Body of pancreas (tissue), 4 donors: ENCODE results near the gene FAM234A. TPM values are rescaled to one million over a fixed set of nuclear protein-coding genes. Genes with fewer than 3 reads are reported as not detected.

Source experiments
- ATAC-seq: fragments of 150-250 bp; one replicate; pipeline ENCODE4 v1.9.1; 2016
- DNase-seq, 4 donors: peaks; one replicate each; pipeline ENCODE4 v3.0.0-alpha.2; 2019
- H3K27ac ChIP-seq, 4 donors: fragments of 200-600 bp; sonication (generic); 1 replicate in 3 of 4; 2 replicates in 1 of 4; pipeline versions ENCODE4 v1.5.1 to v1.6.1; 2016 to 2019; ENCODE audit warnings: mild to moderate bottlenecking in 1 of 4, mixed read lengths in 1 of 4, moderate library complexity in 1 of 4
- H3K27me3 ChIP-seq, 2 donors: fragments of 200-600 bp; sonication (generic); one replicate each; pipeline ENCODE4 v1.6.0; 2016; ENCODE audit warnings: mild to moderate bottlenecking in 1 of 2
- H3K36me3 ChIP-seq, 2 donors: fragments of 200-600 bp; sonication (generic); replicated peaks in 1 of 2; 2 replicates each; pipeline ENCODE4 v1.5.1; 2016; ENCODE audit warnings: low read depth in 2 of 2; ENCODE audit not compliant: insufficient read depth in 1 of 2
- H3K4me1 ChIP-seq: fragments of 200-600 bp; sonication (generic); one replicate; pipeline ENCODE4 v1.6.0; 2016
- H3K4me3 ChIP-seq, 2 donors: fragments of 200-600 bp; sonication (generic); 1 replicate in 1 of 2; 2 replicates in 1 of 2; pipeline ENCODE4 v1.5.1; 2016 to 2019
- H3K9me3 ChIP-seq, 3 donors: fragments of 200-600 bp; sonication (generic); 1 replicate in 2 of 3; 2 replicates in 1 of 3; pipeline ENCODE4 v1.5.1; 2016
- CTCF ChIP-seq, 7 experiments: fragments of 450-650 bp in 4 of 7; fragments of 200-600 bp in 3 of 7; sonication (generic) in 3 of 7; IDR thresholded peaks; one replicate each; pipeline ENCODE4 v1.5.1; 2016 to 2019; ENCODE audit warnings: antibody characterized with exemption in 7 of 7
- POLR2A ChIP-seq, 3 donors: fragments of 450-650 bp; IDR thresholded peaks; one replicate each; pipeline ENCODE4 v1.6.1; 2016; ENCODE audit warnings: antibody characterized with exemption in 3 of 3, mild to moderate bottlenecking in 2 of 3
- WGBS, 2 donors: methylation state at CpG; one replicate each; pipeline ENCODE4 v1.1.5; 2017; 5-methylcytosine and 5-hydroxymethylcytosine counted together
- intact Hi-C: fragments of 100-400 bp; cut with DNase I; formaldehyde crosslinking; loops from one replicate; pipeline ENCODE4 v1.15.1; 2023
- total RNA-seq, 2 donors: library from RNA; depleted of rRNA; stranded (reverse); fragments of >200 nt; gene quantifications; one replicate each; pipeline ENCODE4 v1.1.0, GENCODE V29; 2016

The FAM234A gene
- total RNA-seq, 2 donors from 2014 or later, result 44.2 to 50.8 TPM

DNA sequence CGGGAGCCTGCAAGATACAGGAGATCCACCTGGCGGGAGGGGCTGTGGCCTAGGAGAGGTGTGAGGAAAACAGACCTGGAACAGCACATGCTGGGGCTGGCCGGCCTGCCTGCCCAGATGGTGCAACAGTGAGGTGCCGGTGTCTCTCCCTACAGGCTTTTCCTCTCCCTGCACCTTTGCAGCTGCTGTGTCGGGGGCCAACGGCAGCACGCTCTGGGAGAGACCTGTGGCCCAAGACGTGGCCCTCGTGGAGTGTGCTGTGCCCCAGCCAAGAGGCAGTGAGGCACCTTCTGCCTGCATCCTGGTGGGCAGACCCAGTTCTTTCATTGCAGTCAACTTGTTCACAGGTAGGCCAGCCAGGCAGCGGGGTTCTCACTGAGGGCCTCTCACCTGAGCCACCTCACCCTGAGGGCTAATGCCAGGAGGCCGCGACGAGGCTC, 25.2 kb downstream of the FAM234A start:
- Histone ChIP-seq H3K27me3 (no peaks in the 10 kb centered on the region), H3K4me1 (peaks cover 9% of the 10 kb centered on the region), H3K27ac (no peak overlapping the region), H3K9me3 (no peaks in the 10 kb centered on the region), H3K36me3 (peaks cover 6 to 12% of the 10 kb centered on the region in 2 donors), H3K4me3 (no peak overlapping the region)
- ATAC-seq (no peak), DNase-seq (no peak)
- TF ChIP-seq POLR2A (IDR thresholded peaks at IDR 0.05) (no peak), CTCF (IDR thresholded peaks at IDR 0.05) (no peak)
- 58 to 95% methylated on average over 2 to 13 of the region's 13 CpGs for WGBS, 2 donors
- intact Hi-C loops, result no loop called here

DNA sequence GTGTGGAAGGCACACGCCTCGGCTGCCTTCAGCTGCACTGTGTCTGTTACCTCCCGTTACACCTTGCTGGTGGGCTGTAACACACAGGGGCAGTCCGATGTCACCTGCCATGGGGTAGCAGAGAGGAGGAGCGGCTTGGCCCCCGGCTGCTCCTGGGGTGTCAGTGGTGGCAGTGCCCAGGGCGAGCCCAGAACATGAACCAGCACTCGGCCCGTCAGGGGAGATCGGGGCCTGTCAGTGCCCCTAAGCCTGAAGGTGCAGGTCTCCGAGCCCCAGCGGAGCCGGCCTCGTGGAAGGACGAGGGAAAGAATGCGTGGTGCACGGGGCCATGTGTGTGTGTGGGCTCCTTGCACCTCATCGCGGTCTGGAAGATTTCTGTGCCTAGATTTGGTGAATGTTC, 25.7 kb downstream of the FAM234A start:
- no peaks in the 10 kb centered on the region for H3K9me3 ChIP-seq
- intact Hi-C loops, result no loop called here
- H3K4me3 ChIP-seq, result no peak overlapping the region
- no peaks in the 10 kb centered on the region for H3K27me3 ChIP-seq
- no peak for TF ChIP-seq CTCF (IDR thresholded peaks at IDR 0.05)
- no peak for TF ChIP-seq POLR2A (IDR thresholded peaks at IDR 0.05)
- DNase-seq (no peak), ATAC-seq (no peak)
- 92 to 96% methylated on average over 13 to 19 of the region's 19 CpGs for WGBS, 2 donors
- peaks cover 9% of the 10 kb centered on the region for H3K4me1 ChIP-seq
- H3K36me3 ChIP-seq, result peaks cover 6 to 12% of the 10 kb centered on the region in 2 donors
- H3K27ac ChIP-seq, result no peak overlapping the region

- ATAC-seq (peak; percentile 41), DNase-seq (peak in 3 of 4 donors; percentile 65 to 84 (median 77))
- no peak overlapping the region for H3K4me3 ChIP-seq
- WGBS, 2 donors, result 38 to 55% methylated on average over 3 to 28 of the region's 28 CpGs
- TF ChIP-seq CTCF (IDR thresholded peaks at IDR 0.05) (no peak), POLR2A (IDR thresholded peaks at IDR 0.05) (no peak)
- peak overlapping the region in 1 of 4 donors; percentile 20 for H3K27ac ChIP-seq
- H3K4me1 ChIP-seq, result peaks cover 9% of the 10 kb centered on the region
- peaks cover 6 to 12% of the 10 kb centered on the region in 2 donors for H3K36me3 ChIP-seq
- no peaks in the 10 kb centered on the region for H3K27me3 ChIP-seq
- intact Hi-C loops, result no loop called here
- no peaks in the 10 kb centered on the region for H3K9me3 ChIP-seq
Observed at GRCh38 chr16:261031-261691, 26.5 kb downstream of the FAM234A start.

GRCh38 chr16:262121-262745, 27.6 kb downstream of the FAM234A start:
- H3K36me3 ChIP-seq, result peaks cover 6 to 11% of the 10 kb centered on the region in 2 donors
- peak in 1 of 4 donors; percentile 14 for DNase-seq

More at GRCh38 chr16:262121-262745, 27.6 kb downstream of the FAM234A start:
- intact Hi-C loops, result no loop called here
- ATAC-seq, result no peak
- TF ChIP-seq POLR2A (IDR thresholded peaks at IDR 0.05), result no peak
- TF ChIP-seq CTCF (IDR thresholded peaks at IDR 0.05), result no peak
- peaks cover 9% of the 10 kb centered on the region for H3K4me1 ChIP-seq
- no peaks in the 10 kb centered on the region for H3K9me3 ChIP-seq
- WGBS, 2 donors, result 92 to 96% methylated on average over 24 to 28 of the region's 29 CpGs
- no peak overlapping the region for H3K27ac ChIP-seq
- no peaks in the 10 kb centered on the region for H3K27me3 ChIP-seq
- H3K4me3 ChIP-seq, result no peak overlapping the region
